A204.1 (cell line): ENCODE measurements around the gene ADRB2.

ENCODE experiments used
- FAIRE-seq: peaks from 2 replicates; lab custom pipeline; 2012; peaks lifted over from hg19 to GRCh38; lab: Jason Lieb, UNC

ADRB2 gene

GRCh38 chr5:148831590-148832565 lies 5.5 kb downstream of the ADRB2 start:
- no peak for FAIRE-seq

- no peak for FAIRE-seq
These were observed 6.7 kb downstream of the ADRB2 start for GRCh38 chr5:148833122-148833521.

GRCh38 chr5:148833925-148834324 lies 7.5 kb downstream of the ADRB2 start:
- FAIRE-seq = no peak

GRCh38 chr5:148834689-148835088 lies 8.3 kb downstream of the ADRB2 start:
- no peak for FAIRE-seq

- no peak for FAIRE-seq
These were observed 10.2 kb downstream of the ADRB2 start for GRCh38 chr5:148836272-148837250.

GRCh38 chr5:148837383-148837782 lies 11.0 kb downstream of the ADRB2 start:
- FAIRE-seq = no peak

GRCh38 chr5:148838357-148838756 lies 11.9 kb downstream of the ADRB2 start:
- FAIRE-seq = no peak

- no peak for FAIRE-seq
These were observed 13.5 kb downstream of the ADRB2 start for GRCh38 chr5:148839960-148840359.

- no peak for FAIRE-seq
These were observed 14.1 kb downstream of the ADRB2 start for GRCh38 chr5:148840531-148840930.

GRCh38 chr5:148841519-148841918 lies 15.1 kb downstream of the ADRB2 start:
- FAIRE-seq = no peak

- FAIRE-seq = no peak
These were observed 15.8 kb downstream of the ADRB2 start for GRCh38 chr5:148842161-148842560.

- no peak for FAIRE-seq
These were observed 17.3 kb downstream of the ADRB2 start for GRCh38 chr5:148843510-148844318.

- FAIRE-seq = no peak
These were observed 18.2 kb downstream of the ADRB2 start for GRCh38 chr5:148844433-148845280.

GRCh38 chr5:148846930-148847329 lies 20.5 kb downstream of the ADRB2 start:
- FAIRE-seq = no peak

GRCh38 chr5:148847456-148847855 lies 21.0 kb downstream of the ADRB2 start:
- FAIRE-seq = no peak

GRCh38 chr5:148848393-148849031 lies 22.1 kb downstream of the ADRB2 start:
- no peak for FAIRE-seq

GRCh38 chr5:148849461-148849860 lies 23.1 kb downstream of the ADRB2 start:
- no peak for FAIRE-seq

- FAIRE-seq = no peak
These were observed 24.4 kb downstream of the ADRB2 start for GRCh38 chr5:148850836-148851235.

- no peak for FAIRE-seq
These were observed 27.5 kb downstream of the ADRB2 start for GRCh38 chr5:148853868-148854267.

- no peak for FAIRE-seq
These were observed 29.0 kb downstream of the ADRB2 start for GRCh38 chr5:148855249-148856008.
